UCSD-AML1 (cell line): ENCODE measurements around the gene RAB6D.
"Not testable (repeated sequence)": the region's sequence is repeated elsewhere in the genome, so short reads cannot be mapped to it uniquely, and the experiment has no call there.

Experiments used
- DNase-seq: peaks from one replicate; lab custom pipeline; 2025; ENCODE audit not compliant: unreplicated experiment; lab: John Stamatoyannopoulos, UW

The RAB6D gene

DNA sequence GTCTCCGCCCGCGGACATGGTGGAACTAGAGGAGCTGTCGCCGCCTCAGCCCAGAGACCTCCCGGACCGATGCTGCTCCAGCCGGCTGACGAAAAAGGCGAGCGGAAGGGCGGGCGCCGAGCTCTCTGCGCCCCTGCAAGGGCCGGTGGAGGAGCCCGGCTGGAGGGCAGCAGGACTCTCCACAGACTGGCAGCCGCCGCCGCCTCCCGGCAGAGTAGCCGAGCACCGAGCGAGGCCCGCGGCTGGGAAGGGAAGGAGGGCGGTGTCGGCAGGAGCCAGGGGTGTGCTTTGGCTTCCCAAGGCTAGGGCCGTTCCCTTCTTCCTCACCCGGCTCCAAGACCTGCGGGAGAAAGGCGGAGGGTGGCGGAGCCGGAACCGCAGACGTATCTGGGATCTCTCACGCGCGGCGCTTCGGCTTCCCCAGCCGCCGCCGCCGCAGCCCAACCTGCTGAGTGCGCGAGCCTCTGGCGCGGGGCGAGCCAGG, at the start of gene RAB6D:
Gene RAB6D, minus strand, starts transcription at position 466 of the 484 bp plus-strand sequence. Its CDS starts 448 bp downstream, at position 18.
- not testable (repeated sequence) for DNase-seq

DNA sequence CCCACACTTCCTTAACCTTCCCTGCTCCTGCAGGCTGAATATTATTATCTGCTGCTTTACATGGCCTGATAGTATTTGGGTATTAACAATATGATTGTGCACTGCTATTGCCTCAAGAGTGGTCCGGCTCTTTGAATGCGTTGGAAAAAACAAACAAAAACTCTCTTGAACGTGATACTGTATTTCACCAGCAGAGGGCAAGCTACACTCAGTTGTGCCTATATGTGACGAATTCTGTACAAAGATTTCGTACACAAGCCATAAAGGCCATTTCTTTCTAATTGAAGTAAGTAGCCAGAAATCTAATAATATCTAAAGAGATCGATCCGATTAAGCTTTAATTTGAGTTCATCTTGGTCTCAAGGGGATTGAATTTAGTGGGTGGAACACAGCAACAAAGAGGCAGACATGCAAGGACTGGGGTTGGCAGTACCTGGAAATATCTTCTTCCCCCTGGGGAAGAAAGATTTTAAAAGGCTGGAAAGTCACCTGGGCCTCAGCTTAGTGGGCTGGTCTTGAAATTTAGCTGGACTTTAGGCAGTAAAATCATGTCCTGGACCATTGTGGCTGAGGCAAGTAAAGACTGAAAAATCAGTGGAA, 49.3 kb upstream of the RAB6D start:
- DNase-seq = no peak

DNA sequence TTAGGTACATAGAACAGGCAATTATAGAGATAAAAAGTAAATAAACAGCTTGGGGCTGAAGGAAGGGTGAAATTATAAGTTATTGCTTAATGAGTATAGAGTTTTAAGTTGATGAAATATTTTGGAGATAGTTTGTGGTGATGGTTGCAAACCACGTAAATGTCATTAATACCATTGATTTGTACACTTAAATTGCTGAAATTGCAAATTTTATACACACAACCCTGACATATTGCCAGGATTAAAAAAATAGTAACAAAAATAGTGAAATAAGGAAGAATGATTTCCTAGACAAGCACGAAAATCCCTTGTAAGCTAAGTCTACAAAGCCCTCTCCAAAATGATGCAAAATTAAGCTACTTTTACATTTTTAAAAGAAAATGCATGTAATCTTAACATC, 46.2 kb upstream of the RAB6D start:
- DNase-seq = no peak

DNA sequence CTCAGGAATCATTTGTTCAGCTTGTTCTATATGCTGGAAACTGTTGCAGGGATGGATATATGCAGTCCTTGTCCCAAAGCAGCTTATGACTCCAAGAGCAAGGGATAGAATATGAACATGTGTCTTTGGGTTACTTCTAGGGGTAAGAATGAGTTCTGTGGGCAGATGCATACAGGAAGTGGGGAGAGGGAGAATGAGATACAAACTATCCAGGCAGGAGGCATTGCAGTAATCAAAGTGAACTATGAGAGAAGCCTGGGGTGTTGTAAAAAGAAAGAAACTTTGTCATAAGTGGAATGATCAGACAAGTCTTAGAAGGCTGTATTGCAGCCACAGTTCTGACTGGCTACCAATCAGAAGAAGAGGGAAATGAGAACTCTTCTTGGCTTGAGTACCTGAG, 44.8 kb upstream of the RAB6D start:
- DNase-seq = no peak

DNA sequence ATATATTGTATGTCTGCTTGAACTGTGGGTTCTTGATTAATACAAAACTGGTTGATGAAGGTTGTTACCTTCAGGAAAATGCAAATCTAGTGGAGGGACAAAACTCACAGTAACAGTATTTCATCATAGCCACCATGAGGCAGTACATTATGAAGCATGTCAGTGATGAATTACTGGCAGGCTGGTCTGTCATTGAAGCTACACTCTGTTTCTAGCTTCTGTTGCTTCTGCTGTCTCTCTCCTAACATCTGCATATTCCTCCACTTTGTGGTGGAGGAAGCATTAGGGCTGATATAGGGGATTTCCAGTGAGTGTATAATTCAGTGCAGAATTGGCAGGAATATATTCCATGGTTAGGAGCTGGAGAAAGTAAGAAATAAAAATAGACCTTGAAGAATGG, 44.2 kb upstream of the RAB6D start:
- DNase-seq = no peak

DNA sequence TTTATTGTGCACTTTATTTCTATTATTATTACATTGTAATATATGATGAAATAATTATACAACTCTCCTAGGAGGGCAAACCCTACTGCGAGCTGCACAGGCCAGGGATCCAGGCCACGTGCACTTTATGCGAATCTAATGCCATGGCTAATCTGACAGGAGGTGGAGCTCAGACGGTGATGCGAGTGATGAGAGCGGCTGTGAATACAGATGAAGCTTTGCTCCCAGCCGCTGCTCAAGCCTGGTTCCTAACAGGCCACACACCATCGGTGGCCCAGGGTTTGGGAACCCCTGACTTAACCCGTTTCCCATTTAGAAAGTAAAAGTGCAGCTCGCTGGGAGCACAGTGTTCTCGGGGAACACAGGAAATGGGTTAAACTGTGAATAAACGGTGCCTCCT, 40.8 kb upstream of the RAB6D start:
- DNase-seq = no peak

DNA sequence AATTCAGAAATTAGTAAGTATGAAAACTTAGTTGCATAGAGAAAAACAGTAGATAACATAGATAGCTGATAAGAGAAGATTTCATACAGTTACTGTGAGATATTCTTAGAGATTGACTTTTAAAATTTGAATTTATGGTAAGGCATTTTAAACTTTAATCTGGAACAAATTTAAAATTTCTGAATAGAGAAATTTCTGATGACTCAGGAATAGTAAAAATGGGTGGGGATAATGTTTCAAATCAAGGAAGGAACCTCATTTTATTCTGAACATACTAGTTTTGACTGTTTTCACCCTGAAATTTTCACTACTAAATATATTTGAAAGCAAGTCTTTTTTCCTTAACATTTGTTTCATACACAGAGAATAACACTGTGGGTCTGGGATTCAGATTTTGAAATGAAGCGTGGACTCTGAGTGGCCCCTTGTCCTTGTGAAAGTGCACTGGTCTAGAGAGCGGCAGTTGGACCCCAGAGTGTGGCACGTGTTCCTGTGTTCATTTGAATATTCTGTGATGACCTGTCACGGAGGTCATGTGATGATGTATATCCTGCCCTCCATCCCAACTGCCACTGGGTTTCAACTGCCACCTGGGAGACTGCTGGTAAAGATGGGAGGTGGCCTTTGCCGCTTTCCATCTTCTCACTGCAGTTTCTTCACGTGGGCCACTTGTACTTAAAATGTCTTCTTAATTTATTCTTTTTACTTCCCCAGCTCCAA, 38.5 kb upstream of the RAB6D start:
- DNase-seq = no peak

DNA sequence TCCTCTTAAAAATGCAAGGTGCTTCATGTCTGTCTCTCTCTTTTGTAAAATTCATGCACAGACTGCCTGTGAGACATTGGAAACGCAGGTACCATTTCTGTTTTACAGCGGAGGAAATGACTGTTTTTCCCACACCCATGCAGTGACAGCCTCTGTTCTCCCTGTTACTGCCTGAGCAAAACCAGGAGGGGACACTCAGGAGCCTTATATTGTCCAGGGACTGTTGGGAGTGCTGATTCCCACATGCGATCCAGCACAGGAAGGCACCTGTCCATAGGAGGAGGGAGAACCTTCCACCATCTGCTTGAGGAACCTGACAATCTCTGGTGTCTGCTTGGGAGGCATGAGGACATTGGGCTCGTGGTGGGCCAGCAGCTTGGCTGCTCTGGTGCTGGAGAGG, 36.9 kb upstream of the RAB6D start:
- no peak for DNase-seq

DNA sequence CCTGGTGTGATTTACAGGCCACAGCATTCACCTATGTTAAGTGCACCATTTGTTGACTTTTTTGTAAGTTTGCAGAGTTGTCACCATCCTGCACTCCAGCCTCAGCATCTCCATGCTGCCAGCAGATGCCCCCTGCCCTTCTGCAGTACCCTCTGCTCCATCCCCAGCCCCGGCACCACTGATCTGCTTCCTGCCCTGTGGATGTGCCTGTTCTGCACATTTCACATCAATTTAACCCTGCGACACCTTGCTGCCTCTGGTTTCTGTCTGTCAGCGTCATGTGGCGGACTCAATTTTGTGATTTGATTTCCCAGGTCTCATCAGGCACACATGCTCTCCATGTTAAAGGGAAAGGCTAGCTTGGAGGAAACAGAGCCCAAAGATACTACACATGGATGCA, 36.5 kb upstream of the RAB6D start:
- DNase-seq = not testable (repeated sequence)

DNA sequence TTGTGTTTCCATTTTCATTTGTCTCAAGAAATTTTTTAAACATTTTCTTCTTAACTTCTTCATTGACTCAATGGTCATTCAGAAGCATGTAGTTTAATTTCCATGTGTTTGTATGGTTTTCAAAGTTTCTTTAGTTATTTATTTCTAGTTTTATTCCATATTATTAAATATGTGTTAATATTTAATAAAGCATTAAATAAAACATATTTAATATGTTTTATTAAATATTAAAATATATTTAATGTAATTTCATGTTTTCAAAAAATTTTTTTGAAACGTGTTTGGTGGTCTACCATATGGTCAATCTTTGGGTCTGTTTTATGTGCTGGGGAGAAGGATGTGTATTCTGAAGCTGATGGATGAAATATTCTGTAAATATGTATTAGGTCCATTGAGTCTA, 32.2 kb upstream of the RAB6D start:
- not testable (repeated sequence) for DNase-seq

DNA sequence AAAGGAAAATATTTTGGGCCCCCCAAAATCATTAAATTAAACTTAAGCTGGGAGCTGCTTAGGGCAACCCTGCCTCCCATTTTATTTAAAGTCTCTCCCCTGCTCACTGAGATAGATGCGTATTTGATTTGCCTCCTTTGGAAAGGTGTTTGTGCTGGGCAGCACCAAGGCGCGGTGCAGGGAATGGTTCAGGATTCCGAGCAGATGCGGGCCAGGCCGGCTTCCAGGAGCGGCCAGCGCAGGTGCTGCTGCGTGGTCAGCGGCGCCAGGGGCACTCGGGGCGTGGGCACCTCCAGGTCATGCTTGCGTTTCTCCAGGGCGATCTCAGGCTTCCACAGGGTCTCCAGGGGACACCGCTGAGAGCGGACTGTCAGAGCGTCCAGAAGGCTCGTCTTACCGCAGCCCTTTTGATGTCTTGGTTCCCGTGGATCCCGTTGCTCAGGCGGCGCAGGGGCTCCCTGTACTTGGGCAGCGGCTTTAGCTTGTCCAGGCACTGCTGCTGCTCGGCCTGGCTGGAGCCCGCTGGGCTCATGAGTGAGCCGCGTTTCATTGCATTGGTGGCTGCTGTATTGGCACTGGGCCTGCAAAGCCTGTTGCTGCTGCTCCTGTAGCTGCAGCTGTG, 31.2 kb upstream of the RAB6D start:
- DNase-seq = not testable (repeated sequence)

DNA sequence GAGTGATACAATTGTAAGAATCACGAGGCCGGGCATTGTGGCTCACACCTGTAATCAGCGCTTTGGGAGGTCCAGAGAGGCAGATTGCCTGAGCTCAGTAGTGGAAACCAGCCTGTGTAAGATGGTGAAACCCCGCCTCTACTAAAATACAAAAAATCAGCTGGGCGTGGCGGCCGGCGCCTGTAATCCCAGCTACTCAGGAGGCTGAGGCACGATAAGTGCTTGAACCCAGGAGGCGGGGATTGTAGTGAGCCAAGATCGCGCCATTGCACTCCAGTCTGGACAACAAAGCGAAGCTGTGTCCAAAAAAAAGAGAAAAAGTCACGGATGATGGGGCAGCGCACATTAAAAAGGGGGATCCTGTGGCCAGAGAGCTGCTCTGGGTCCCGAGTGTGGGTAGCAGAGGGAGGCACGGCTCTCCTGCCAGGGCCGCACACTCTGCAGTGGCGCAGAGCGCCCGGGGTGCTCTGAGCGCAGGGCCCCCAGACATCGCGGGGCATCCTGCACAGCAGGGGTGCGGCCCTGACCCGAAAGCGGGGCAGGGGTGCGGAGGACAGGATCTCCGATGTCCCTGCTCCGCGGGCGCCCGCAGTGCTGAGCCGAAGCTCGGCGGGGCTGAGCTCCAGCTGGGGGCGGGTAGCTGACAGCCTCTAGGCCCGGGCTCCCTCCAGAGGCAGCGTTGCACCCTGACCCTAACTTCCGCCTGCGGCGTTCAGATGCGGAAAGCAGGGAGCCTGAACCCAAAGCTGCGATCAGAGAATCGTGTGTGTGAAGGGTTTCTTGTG, 30.4 kb upstream of the RAB6D start:
- no peak for DNase-seq

DNA sequence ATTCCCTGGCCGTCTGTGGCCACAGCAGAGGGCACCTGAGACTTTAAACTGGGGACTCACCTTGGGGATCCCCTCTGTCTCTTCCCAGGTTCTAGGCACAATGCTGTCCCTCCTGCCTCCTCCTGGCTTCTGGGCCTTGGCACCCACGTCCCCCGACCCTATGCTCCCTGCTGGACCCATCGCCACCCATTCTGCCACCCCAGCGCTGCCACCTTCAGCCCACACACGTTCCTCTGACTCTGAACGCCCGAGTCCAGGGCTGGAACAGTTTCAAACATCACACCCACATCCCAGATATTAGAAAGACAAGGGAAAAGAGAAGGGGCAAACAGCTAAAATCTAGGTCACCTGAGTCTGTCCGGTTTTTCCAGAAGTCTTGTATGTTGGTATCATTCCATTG, 28.0 kb upstream of the RAB6D start:
- not testable (repeated sequence) for DNase-seq

DNA sequence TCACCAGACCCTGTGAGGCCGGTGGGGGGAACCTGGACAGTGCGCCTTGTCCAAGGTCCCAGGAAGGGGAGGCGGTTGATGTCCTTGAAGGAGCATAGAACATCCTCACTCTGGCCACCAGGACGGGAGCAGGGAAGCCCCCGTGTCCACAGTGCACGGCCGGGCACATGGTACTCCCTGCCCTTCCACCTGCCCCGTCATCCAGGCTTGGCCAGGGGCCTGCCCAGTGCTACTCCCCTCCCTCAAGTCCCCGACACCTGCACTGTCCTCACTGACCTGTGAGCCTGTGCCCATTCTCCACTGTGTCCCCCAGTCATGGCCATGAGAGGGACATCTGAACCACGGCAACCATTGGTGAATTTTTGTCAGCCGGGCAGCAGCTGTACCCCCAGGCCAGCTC, 27.5 kb upstream of the RAB6D start:
- DNase-seq = not testable (repeated sequence)

DNA sequence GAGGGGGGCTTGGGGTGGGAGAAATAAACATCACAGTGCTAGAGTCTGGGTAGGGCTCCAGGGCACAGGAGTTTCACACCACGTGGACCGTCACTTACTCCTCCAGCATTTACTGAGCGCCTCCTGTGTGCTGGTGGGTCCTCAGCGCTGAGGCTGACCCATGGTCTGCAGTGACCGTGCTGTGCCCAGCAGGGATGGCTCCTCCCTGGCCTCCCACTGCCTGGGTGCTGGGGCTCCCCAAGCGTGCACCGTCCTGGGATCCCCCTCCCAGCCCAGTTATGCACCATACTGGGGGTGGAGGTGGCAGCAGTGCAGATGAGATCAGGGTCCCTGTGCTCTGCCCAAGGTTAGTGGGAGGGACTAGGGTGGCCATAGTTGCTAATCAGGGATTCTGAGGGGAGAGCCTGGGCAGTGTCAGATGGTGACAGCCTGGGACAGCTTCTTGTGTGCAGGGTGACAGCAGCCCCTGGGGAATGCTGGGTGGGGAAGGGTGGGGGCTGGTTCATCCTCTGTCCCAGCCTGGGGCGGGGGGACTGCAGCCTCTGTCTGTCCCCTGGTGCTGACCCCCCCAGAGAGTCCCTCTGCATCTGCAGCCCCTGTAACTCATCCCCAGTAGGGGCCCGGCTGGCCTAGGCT, 26.6 kb upstream of the RAB6D start:
- not testable (repeated sequence) for DNase-seq

DNA sequence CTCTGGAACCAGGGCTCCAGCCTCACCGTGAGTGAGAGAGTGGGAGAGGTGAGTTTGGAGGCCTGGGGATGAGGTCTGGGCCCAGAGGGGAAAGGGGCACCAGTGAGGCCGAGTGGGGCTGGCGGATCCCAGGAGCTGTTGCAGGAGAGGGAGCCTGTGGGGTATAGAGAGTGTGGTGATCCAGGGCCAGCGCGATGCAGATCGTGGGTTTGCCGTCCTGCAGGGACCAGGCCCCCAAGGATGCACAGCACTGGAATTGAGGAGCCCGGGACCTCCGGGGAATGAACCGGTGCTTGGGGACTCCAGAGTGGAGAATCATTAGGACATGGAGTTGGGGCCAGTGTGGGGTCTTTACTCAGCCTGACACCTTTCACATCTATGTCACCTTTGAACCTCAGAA, 25.7 kb upstream of the RAB6D start:
- DNase-seq = no peak

DNA sequence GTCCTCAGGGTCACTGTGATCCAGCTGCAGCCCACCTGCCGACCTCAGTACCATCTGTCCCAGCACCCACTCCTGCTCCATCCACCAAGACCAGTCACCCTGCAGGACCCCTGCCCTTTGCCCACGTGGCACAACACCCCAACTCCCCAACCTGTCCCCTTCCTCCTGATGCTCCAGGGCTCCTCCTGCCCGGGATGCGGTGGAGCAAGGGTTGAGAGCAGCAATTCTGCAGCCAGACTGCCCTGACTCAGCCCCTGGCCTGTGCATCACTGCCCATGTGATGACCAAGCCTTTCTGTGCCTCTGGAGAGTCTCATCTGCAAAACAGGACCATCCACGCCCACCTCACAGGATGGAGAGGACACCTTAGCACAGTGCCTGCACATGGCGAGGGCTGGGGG, 24.9 kb upstream of the RAB6D start:
- not testable (repeated sequence) for DNase-seq

DNA sequence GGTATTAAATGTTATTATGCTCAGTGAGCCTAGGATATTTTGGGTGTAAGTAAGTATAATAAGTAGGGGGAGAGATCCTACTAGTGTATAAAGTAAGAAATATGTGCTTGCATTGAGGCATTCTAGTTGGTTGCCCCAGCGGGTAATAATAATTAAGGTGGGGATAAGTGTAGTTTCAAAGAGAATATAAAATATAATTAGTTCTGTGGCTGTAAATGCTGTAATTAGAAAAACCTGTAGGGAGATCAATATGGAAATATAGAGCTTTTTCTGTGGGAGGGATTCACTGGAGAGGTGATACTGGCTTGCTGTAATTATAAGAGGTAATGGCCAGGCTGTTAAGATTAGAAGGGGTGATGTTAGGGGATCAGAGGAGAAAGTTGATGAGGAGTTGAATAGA, 9.1 kb upstream of the RAB6D start:
- not testable (repeated sequence) for DNase-seq

DNA sequence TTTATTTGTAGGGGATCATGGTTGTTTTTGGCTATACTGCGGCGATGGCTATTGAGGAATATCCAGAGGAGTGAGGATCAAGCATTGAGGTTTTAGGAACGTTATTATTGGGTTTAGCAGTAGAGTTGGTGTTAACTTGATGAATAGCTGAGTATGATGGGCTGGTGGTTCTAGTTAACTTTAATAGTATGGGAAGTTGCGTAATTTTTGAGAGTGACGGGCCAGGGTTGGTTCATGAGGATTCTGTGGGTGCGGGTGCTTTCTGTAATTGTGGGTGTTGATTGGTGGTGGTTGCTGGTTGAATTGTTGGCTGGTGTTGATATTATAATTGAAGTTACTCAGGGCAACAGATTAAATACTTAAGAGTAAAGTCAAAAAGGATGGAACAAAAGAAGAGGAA, 6.0 kb upstream of the RAB6D start:
- no peak for DNase-seq

DNA sequence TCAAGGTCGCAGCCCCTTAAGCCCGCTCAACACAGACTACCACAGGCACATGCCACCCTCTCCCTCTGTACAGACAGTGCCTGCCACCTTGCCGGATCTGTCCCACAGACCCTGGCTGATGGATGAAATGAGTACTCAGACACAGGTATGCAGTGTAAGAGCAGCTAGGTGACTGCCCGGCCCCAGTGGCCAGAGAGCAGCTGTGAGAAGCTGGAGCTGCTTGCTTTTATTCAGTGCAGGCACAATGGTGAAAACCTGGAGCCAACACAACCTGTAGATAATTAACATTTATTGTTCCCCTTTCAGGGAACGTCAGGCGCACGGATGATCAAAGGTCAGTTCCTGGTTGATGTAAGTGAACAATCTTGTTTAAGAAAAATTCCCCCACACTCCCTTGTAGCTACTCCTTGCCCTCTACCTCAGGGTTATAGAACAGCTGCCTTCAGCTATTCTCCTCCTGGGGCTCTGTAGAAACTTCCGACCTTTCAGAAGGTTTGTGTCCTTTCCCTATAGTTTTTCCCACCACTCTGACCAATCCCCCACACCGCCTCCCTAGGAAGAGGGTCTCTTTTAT, 4.6 kb upstream of the RAB6D start:
- DNase-seq = not testable (repeated sequence)

DNA sequence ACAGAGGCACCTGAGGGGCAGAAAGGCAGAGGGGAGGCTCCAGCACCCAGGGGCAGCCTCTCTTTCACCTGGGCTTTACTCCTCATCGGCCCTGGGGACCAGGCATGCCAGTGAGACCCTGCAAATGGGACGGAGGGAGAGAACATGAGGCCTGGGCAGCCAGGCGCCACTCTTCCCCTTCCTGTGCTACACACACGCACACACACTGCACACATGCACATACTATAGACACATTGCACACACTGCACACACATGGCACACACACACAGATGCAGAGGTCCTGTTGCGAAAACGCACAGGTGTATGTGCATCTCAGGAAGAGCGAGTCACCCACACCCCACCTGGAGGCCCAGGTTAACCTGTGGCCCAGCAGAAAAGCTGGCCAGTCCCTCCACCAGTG, 3.4 kb upstream of the RAB6D start:
- no peak for DNase-seq
